T-cell (primary cell): Measurements from ENCODE around the gene CFAP107. TPM values are rescaled to one million over a fixed set of nuclear protein-coding genes. Genes with fewer than 3 reads are reported as not detected.
"Not testable (repeated sequence)": the region's sequence is repeated elsewhere in the genome, so short reads cannot be mapped to it uniquely, and the experiment has no call there.

Experiments used
- ATAC-seq, 4 experiments: fragments of 200-7000 bp in 3 of 4; fragments of 150-1000 bp in 1 of 4; cut with Tn5 transposase; replicated peaks in 1 of 4; 1 replicate in 3 of 4; 2 replicates in 1 of 4; pipeline ENCODE4 v1.10.0; 2021; ENCODE audit warnings: moderate library complexity in 3 of 4, mild to moderate bottlenecking in 2 of 4, moderate number of reproducible peaks in 1 of 4
- CTCF ChIA-PET, 2 donors: fragments of 300-600 bp; sonication (Branson Sonifier 250); formaldehyde crosslinking; loops; one replicate each; lab custom pipeline; 2022; ENCODE audit warnings: antibody characterized with exemption in 2 of 2; lab: Charles Lee
- POLR2A ChIA-PET, 2 donors: fragments of 300-600 bp; sonication (Branson Sonifier 250); formaldehyde crosslinking; loops; one replicate each; lab custom pipeline; 2022; ENCODE audit warnings: antibody characterized with exemption in 2 of 2; lab: Charles Lee
- DNase-seq, 35 experiments: peaks; one replicate each; pipeline versions ENCODE4 v3.0.0 to v3.0.0-alpha.2; 2013 to 2023
- H3K27ac ChIP-seq: one replicate; pipeline ENCODE4 v1.5.1; 2013; ENCODE audit warnings: low read length
- H3K27me3 ChIP-seq, 2 experiments: replicated peaks in 1 of 2; 1 replicate in 1 of 2; 2 replicates in 1 of 2; pipeline versions ENCODE4 v1.6.1 to v1.7.0; 2013; ENCODE audit warnings: low read length in 1 of 2, mixed read lengths in 1 of 2; ENCODE audit not compliant: control insufficient read depth in 2 of 2, insufficient read depth in 2 of 2; ENCODE audit errors: extremely low read depth in 1 of 2
- H3K36me3 ChIP-seq, 2 donors: 1 replicate in 1 of 2; 2 replicates in 1 of 2; pipeline versions ENCODE4 v1.6.1 to v1.7.0; 2013; ENCODE audit warnings: low read length in 1 of 2; ENCODE audit not compliant: control insufficient read depth in 2 of 2, insufficient read depth in 1 of 2; ENCODE audit errors: extremely low read depth in 1 of 2
- H3K4me1 ChIP-seq, 2 experiments: 1 replicate in 1 of 2; 2 replicates in 1 of 2; pipeline versions ENCODE4 v1.6.1 to v1.7.0; 2013; ENCODE audit warnings: low read length in 2 of 2, mixed read lengths in 1 of 2; ENCODE audit not compliant: insufficient read depth in 2 of 2, control insufficient read depth in 1 of 2; ENCODE audit errors: extremely low read depth in 1 of 2
- H3K4me3 ChIP-seq, 2 donors: 1 replicate in 1 of 2; 2 replicates in 1 of 2; pipeline versions ENCODE4 v1.5.1 to v1.7.0; 2013; ENCODE audit warnings: mild to moderate bottlenecking in 2 of 2, low read length in 1 of 2, moderate library complexity in 1 of 2; ENCODE audit not compliant: control insufficient read depth in 1 of 2; ENCODE audit errors: extremely low read depth in 1 of 2
- H3K9me3 ChIP-seq: 2 replicates; pipeline ENCODE4 v1.7.0; 2013
- H3K27ac Mint-ChIP-seq, 2 donors: one replicate each; pipeline ENCODE4 v1.8.0; 2020 to 2021; ENCODE audit warnings: mild to moderate bottlenecking in 2 of 2, mixed read lengths in 2 of 2
- H3K27me3 Mint-ChIP-seq, 2 donors: one replicate each; pipeline ENCODE4 v1.8.0; 2021 to 2022; ENCODE audit warnings: mixed read lengths in 2 of 2
- H3K36me3 Mint-ChIP-seq: one replicate; pipeline ENCODE4 v1.8.0; 2021; ENCODE audit warnings: mixed read lengths
- H3K4me1 Mint-ChIP-seq, 3 donors: one replicate each; pipeline ENCODE4 v1.8.0; 2020 to 2022; ENCODE audit warnings: mixed read lengths in 3 of 3, mild to moderate bottlenecking in 1 of 3
- H3K4me3 Mint-ChIP-seq, 3 donors: one replicate each; pipeline ENCODE4 v1.8.0; 2020 to 2022; ENCODE audit warnings: mild to moderate bottlenecking in 3 of 3, mixed read lengths in 3 of 3, moderate library complexity in 3 of 3
- H3K9me3 Mint-ChIP-seq, 3 donors: one replicate each; pipeline ENCODE4 v1.8.0; 2020 to 2022; ENCODE audit warnings: mixed read lengths in 3 of 3
- WGBS: methylation state at CpG from one replicate; pipeline ENCODE4 v1.1.5; 2013; ENCODE audit warnings: missing lambda C conversion rate; ENCODE audit not compliant: insufficient coverage; 5-methylcytosine and 5-hydroxymethylcytosine counted together
- total RNA-seq, 35 experiments: library from RNA in 6 of 35; stranded (reverse) in 6 of 35; fragments of 120-200 nt in 1 of 35; gene quantifications; one replicate each; pipeline versions ENCODE4 v1.2.1 to v1.2.4 and lab custom pipeline; 2013 to 2026

CFAP107 gene
- total RNA-seq, 5 donors from 2014 or later (not counting 1 experiment from before 2014, with no cell fraction given) = not detected

GRCh38 chr1:12776801-12777557 lies 31.0 kb downstream of the CFAP107 start:
- H3K27me3 Mint-ChIP-seq = peaks cover 17 to 21% of the 10 kb centered on the region in 2 donors

DNA sequence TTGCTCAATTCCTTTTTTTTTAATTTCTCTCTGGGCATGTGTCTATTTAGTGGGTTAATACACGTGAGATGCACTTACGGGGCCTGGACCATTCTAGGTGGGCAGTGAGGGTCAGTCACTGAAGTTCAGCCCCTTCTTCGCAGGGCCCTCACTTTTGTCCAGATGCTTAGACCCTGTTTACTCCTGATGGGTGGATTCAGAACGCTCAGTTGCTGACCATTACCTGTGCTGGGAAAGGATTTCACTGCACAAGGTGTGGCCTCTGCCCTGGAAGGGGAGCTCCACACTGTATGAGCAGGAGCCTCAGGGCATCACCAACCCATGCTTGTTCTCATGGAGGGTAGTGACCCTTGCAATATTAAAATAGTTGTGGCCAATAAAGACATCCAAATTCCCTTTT lies 32.1 kb downstream of the CFAP107 start:
- Histone ChIP-seq H3K4me1 (no peaks in the 10 kb centered on the region), H3K9me3 (no peaks in the 10 kb centered on the region), H3K36me3 (no peaks in the 10 kb centered on the region), H3K27ac (no peak overlapping the region), H3K27me3 (peaks cover 0 to 17% of the 10 kb centered on the region in 2 experiments), H3K4me3 (no peak overlapping the region)
- H3K4me3 Mint-ChIP-seq = no peak overlapping the region
- peaks cover 1% of the 10 kb centered on the region for H3K36me3 Mint-ChIP-seq
- H3K27ac Mint-ChIP-seq = no peak overlapping the region
- 60% methylated on average over 3 of the region's 4 CpGs for WGBS
- no peak for ATAC-seq
- H3K27me3 Mint-ChIP-seq = peaks cover 13 to 14% of the 10 kb centered on the region in 2 donors
- DNase-seq = no peak
- CTCF ChIA-PET = no interaction called here
- H3K9me3 Mint-ChIP-seq = peaks cover under 1 to 2% (median 2%) of the 10 kb centered on the region in 3 donors
- POLR2A ChIA-PET = no interaction called here
- H3K4me1 Mint-ChIP-seq = no peaks in the 10 kb centered on the region

More at GRCh38 chr1:12776801-12777557, 31.0 kb downstream of the CFAP107 start:
- Mint-ChIP-seq H3K27ac (no peak overlapping the region), H3K36me3 (peaks cover 5% of the 10 kb centered on the region), H3K9me3 (no peaks in the 10 kb centered on the region), H3K4me1 (no peaks in the 10 kb centered on the region), H3K4me3 (no peak overlapping the region)
- peaks cover 0 to 23% of the 10 kb centered on the region in 2 experiments for H3K27me3 ChIP-seq
- no peak for DNase-seq
- ChIA-PET POLR2A (no interaction called here), CTCF (no interaction called here)
- H3K9me3 ChIP-seq = no peaks in the 10 kb centered on the region
- ATAC-seq = no peak
- H3K27ac ChIP-seq = no peak overlapping the region
- H3K4me1 ChIP-seq = no peaks in the 10 kb centered on the region
- 86% methylated on average over 10 of the region's 15 CpGs for WGBS
- no peak overlapping the region for H3K4me3 ChIP-seq
- H3K36me3 ChIP-seq = no peaks in the 10 kb centered on the region

DNA sequence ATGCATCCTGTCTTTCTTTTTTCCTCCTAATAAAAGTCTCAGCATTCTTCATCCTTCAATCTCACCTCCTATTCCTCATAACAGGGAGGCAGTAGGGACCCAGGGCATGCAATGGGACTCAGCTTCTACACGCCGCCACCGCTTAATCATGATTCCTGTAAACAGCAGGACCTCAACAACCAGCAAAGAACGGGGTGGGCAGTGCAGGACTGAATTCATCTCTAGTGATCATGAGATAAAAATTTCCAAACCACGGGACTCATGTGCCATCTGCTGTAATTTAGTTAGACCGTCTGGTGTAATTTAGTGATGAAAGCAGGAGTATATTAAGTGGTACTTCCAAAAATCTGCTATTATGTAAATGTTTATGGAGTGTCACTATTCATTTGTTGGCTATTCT lies 32.9 kb downstream of the CFAP107 start:
- Histone ChIP-seq H3K4me3 (no peak overlapping the region), H3K9me3 (no peaks in the 10 kb centered on the region), H3K27me3 (peaks cover 0 to 19% of the 10 kb centered on the region in 2 experiments), H3K36me3 (no peaks in the 10 kb centered on the region), H3K27ac (no peak overlapping the region), H3K4me1 (no peaks in the 10 kb centered on the region)
- H3K4me1 Mint-ChIP-seq = no peaks in the 10 kb centered on the region
- no peak for ATAC-seq
- POLR2A ChIA-PET = no interaction called here
- H3K4me3 Mint-ChIP-seq = no peak overlapping the region
- peaks cover 9 to 13% of the 10 kb centered on the region in 2 donors for H3K27me3 Mint-ChIP-seq
- no peak for DNase-seq
- no peak overlapping the region for H3K27ac Mint-ChIP-seq
- H3K9me3 Mint-ChIP-seq = peaks cover 4 to 9% (median 6%) of the 10 kb centered on the region in 3 donors
- H3K36me3 Mint-ChIP-seq = no peaks in the 10 kb centered on the region
- 86% methylated on average over 4 of the region's 6 CpGs for WGBS
- CTCF ChIA-PET = no interaction called here

DNA sequence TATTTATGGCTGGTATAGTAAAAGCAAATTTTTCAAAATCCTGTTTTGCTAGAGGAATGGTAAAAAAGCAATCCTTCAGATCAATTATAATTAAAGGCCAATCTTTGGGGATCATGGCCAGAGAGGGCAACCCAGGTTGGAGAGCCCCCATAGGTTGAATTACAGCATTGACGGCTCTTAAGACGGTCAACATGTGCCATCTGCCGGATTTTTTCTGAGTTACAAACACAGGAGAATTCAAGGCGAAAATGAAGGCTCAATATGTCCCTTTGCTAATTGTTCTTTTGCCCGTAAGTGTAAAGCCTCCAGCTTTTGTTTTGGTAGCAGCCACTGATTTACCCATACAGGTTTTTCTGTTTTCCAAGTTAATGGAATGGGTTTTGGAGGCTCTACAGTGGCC lies 35.5 kb downstream of the CFAP107 start:
- DNase-seq, H3K27ac ChIP-seq, H3K4me1 Mint-ChIP-seq, ATAC-seq, H3K4me3 ChIP-seq, H3K4me3 Mint-ChIP-seq, CTCF ChIA-PET, H3K36me3 Mint-ChIP-seq, H3K36me3 ChIP-seq, H3K27ac Mint-ChIP-seq, POLR2A ChIA-PET, H3K27me3 Mint-ChIP-seq, H3K4me1 ChIP-seq, H3K9me3 ChIP-seq: not testable (repeated sequence)
- H3K27me3 ChIP-seq = peaks cover 0 to 11% of the 10 kb centered on the region in 2 experiments
- peaks cover 13 to 23% (median 15%) of the 10 kb centered on the region in 3 donors for H3K9me3 Mint-ChIP-seq
- no CpG with 5 or more reads among the region's 5 CpGs for WGBS

- POLR2A ChIA-PET, H3K4me3 Mint-ChIP-seq, H3K4me1 Mint-ChIP-seq, H3K27me3 ChIP-seq, H3K4me3 ChIP-seq, ATAC-seq, H3K36me3 ChIP-seq, CTCF ChIA-PET, H3K4me1 ChIP-seq, H3K27ac Mint-ChIP-seq, H3K27ac ChIP-seq, H3K27me3 Mint-ChIP-seq, DNase-seq, H3K36me3 Mint-ChIP-seq, H3K9me3 ChIP-seq: not testable (repeated sequence)
- H3K9me3 Mint-ChIP-seq = peaks cover 13 to 23% (median 19%) of the 10 kb centered on the region in 3 donors
- WGBS = 57% methylated on average over 2 of the region's 7 CpGs
These were observed 37.8 kb downstream of the CFAP107 start for GRCh38 chr1:12783783-12784182.

- POLR2A ChIA-PET = not testable (repeated sequence)
- H3K9me3 Mint-ChIP-seq = peaks cover 13 to 23% (median 19%) of the 10 kb centered on the region in 3 donors
These were observed 38.7 kb downstream of the CFAP107 start for GRCh38 chr1:12784729-12785128.

More at GRCh38 chr1:12784729-12785128, 38.7 kb downstream of the CFAP107 start:
- H3K4me1 ChIP-seq, H3K36me3 ChIP-seq, H3K9me3 ChIP-seq, H3K4me3 ChIP-seq, ATAC-seq, H3K4me1 Mint-ChIP-seq, CTCF ChIA-PET, H3K4me3 Mint-ChIP-seq, H3K27ac ChIP-seq, H3K27me3 ChIP-seq, H3K36me3 Mint-ChIP-seq, H3K27me3 Mint-ChIP-seq, DNase-seq, H3K27ac Mint-ChIP-seq: not testable (repeated sequence)
- 100% methylated on average over 3 of the region's 8 CpGs for WGBS
